Sigmoid colon (tissue), 7 donors: ENCODE data around the gene PRLHR. TPM values are rescaled to one million over a fixed set of nuclear protein-coding genes. Genes with fewer than 3 reads are reported as not detected.

Source experiments
- DNase-seq: peaks from one replicate; pipeline ENCODE4 v3.0.0-alpha.2; 2019
- H3K27ac ChIP-seq, 4 donors: fragments of 200-600 bp; sonication (generic); one replicate each; pipeline ENCODE4 v1.5.1; 2016 to 2019; ENCODE audit warnings: mild to moderate bottlenecking in 1 of 4
- H3K27me3 ChIP-seq, 3 donors: fragments of 200-600 bp; sonication (generic); one replicate each; pipeline ENCODE4 v1.5.1; 2019; ENCODE audit warnings: mild to moderate bottlenecking in 1 of 3
- H3K36me3 ChIP-seq, 4 donors: fragments of 200-600 bp; sonication (generic); one replicate each; pipeline ENCODE4 v1.5.1; 2016 to 2019
- H3K4me1 ChIP-seq, 4 donors: fragments of 200-600 bp; sonication (generic); one replicate each; pipeline ENCODE4 v1.5.1; 2017 to 2019
- H3K4me3 ChIP-seq, 4 donors: fragments of 200-600 bp; sonication (generic); one replicate each; pipeline ENCODE4 v1.5.1; 2017 to 2019; ENCODE audit warnings: mild to moderate bottlenecking in 2 of 4, moderate library complexity in 1 of 4
- H3K9me3 ChIP-seq, 4 donors: fragments of 200-600 bp in 3 of 4; sonication (generic) in 3 of 4; one replicate each; pipeline versions ENCODE4 v1.5.1 to v1.6.1; 2013 to 2019
- CTCF ChIP-seq, 4 experiments: fragments of 450-650 bp in 3 of 4; fragments of 200-600 bp in 1 of 4; IDR thresholded peaks; one replicate each; pipeline ENCODE4 v1.5.1; 2016 to 2019; ENCODE audit warnings: antibody characterized with exemption in 4 of 4, mild to moderate bottlenecking in 3 of 4, moderate library complexity in 2 of 4
- EP300 ChIP-seq, 4 donors: sonication (generic); formaldehyde crosslinking; IDR thresholded peaks; one replicate each; pipeline ENCODE4 v1.6.1; 2017; ENCODE audit warnings: antibody characterized with exemption in 4 of 4
- POLR2A ChIP-seq, 2 donors: fragments of 450-650 bp; IDR thresholded peaks; one replicate each; pipeline ENCODE4 v1.6.1; 2016; ENCODE audit warnings: antibody characterized with exemption in 2 of 2, mild to moderate bottlenecking in 2 of 2, moderate library complexity in 2 of 2
- POLR2AphosphoS5 ChIP-seq, 4 donors: sonication (generic); formaldehyde crosslinking; IDR thresholded peaks; one replicate each; pipeline ENCODE4 v1.6.1; 2017; ENCODE audit warnings: antibody characterized with exemption in 4 of 4
- WGBS, 2 donors: extraction: QIAGEN DNeasy Blood & Tissue Kit; methylation state at CpG; one replicate each; pipeline ENCODE4 v1.1.7; 2013; 5-methylcytosine and 5-hydroxymethylcytosine counted together
- intact Hi-C: fragments of 100-400 bp; cut with DNase I; formaldehyde crosslinking; loops from one replicate; pipeline ENCODE4 v1.15.1; 2023
- polyA plus RNA-seq, 3 donors: library from polyadenylated mRNA; stranded (reverse); fragments of 200-250 nt; gene quantifications; one replicate each; pipeline ENCODE4 v1.2.3, GENCODE V29; 2013
- total RNA-seq, 4 donors: library from RNA; depleted of rRNA; stranded (reverse); fragments of >200 nt; gene quantifications; one replicate each; pipeline ENCODE4 v1.1.0, GENCODE V29; 2016
- donor health status: healthy with polysubstance abuse.
- donor health status: Bipolar disorder and iron deficiency.
- donor health status: healthy.

Gene PRLHR
- total and polyA plus RNA-seq, 7 donors = under 0.01 to 0.49 TPM; not detected in 5

DNA sequence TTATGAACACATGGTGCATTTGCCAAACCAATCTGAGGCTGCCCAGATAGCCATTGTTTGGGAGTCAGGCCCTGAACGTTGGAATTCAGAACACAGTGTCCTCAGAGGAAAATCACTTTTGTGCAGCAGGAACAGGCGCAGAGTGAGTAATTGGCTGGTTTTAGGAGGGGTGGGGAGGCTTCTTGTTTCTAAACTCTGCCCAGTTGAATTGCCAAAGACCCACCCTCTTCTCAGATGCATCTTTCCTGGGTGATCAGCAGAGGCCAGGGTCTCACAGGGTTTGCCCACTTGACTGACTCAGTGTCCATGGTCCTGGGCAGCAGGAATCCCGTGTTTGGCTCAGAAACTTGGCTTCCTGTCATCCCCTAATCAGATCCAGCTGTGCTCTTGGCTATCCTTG lies 24.3 kb downstream of the PRLHR start:
- no peaks in the 10 kb centered on the region for H3K36me3 ChIP-seq
- TF ChIP-seq EP300 (IDR thresholded peaks at IDR 0.05) = peak; percentile 16 to 79 (median 52)
- no peak for TF ChIP-seq POLR2A (IDR thresholded peaks at IDR 0.05)
- no peak for TF ChIP-seq CTCF (IDR thresholded peaks at IDR 0.05)
- peak; percentile 65 to 83 (median 76) for TF ChIP-seq POLR2AphosphoS5 (IDR thresholded peaks at IDR 0.05)
- H3K27me3 ChIP-seq = no peaks in the 10 kb centered on the region
- 49 to 55% methylated on average over 3 of the region's 3 CpGs for WGBS, 2 donors
- no peak overlapping the region for H3K4me3 ChIP-seq
- no peaks in the 10 kb centered on the region for H3K9me3 ChIP-seq
- H3K4me1 ChIP-seq = peaks cover 0 to 51% (median 48%) of the 10 kb centered on the region in 4 donors
- DNase-seq = peak; percentile 87
- H3K27ac ChIP-seq = peak overlapping the region; percentile 65 to 82 (median 78)
- intact Hi-C loops = loop anchor here (5.0 kb wide), 1 partner anchor 56 kb away; no protein-coding TSS in a partner anchor

DNA sequence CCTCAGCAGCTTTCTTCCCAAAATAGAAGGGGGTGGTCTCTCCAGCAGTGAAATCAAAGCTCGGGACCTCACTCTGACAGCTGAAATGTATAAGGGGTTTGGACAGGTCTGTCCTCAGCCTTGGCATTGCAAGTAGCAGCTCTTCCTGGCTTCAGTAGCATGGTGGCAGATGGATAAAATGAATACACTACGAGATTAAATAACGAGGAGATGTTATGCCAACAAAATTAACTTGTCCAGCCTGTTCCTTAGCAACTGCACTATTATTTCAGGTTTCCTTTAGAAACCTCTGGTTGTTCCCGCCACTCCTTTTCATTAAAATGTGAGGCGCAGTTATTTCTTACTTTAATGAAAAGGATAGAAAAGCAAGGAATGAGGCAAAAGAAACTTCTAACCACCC lies 24.9 kb downstream of the PRLHR start:
- Histone ChIP-seq H3K27ac (peak overlapping the region; percentile 65 to 82 (median 78)), H3K27me3 (no peaks in the 10 kb centered on the region), H3K36me3 (no peaks in the 10 kb centered on the region), H3K9me3 (no peaks in the 10 kb centered on the region), H3K4me3 (no peak overlapping the region), H3K4me1 (peaks cover 0 to 55% (median 48%) of the 10 kb centered on the region in 4 donors)
- TF ChIP-seq CTCF (IDR thresholded peaks at IDR 0.05) (no peak), POLR2AphosphoS5 (IDR thresholded peaks at IDR 0.05) (no peak), POLR2A (IDR thresholded peaks at IDR 0.05) (no peak), EP300 (IDR thresholded peaks at IDR 0.05) (no peak)
- intact Hi-C loops = loop anchor here (5.0 kb wide), 1 partner anchor 57 kb away; no protein-coding TSS in a partner anchor
- WGBS, 2 donors = 66 to 76% methylated on average over 5 of the region's 5 CpGs
- no peak for DNase-seq

DNA sequence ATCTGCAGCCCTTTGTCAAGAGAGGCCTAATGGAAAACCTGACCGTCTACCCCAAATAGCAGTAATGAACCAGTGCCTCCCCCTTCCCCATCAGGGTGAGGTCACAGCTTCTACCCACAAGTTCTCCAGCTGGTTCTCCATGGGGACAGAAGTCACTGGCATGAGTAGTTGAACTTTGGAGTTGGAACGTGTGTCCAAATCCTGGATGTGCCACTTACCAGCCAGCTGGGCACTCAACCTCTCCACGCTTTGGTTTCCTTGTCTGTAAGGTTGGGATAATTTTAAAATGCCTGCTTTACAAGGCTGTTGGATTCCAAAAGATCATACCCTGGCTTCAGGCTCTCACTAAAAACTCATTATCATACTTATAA lies 25.6 kb downstream of the PRLHR start:
- Histone ChIP-seq H3K4me3 (no peak overlapping the region), H3K27me3 (no peaks in the 10 kb centered on the region), H3K27ac (peak overlapping the region; percentile 65 to 82 (median 78)), H3K9me3 (no peaks in the 10 kb centered on the region), H3K36me3 (no peaks in the 10 kb centered on the region), H3K4me1 (peaks cover 0 to 55% (median 48%) of the 10 kb centered on the region in 4 donors)
- TF ChIP-seq CTCF (IDR thresholded peaks at IDR 0.05) = no peak
- TF ChIP-seq POLR2A (IDR thresholded peaks at IDR 0.05) = no peak
- no peak for TF ChIP-seq POLR2AphosphoS5 (IDR thresholded peaks at IDR 0.05)
- TF ChIP-seq EP300 (IDR thresholded peaks at IDR 0.05) = no peak
- no peak for DNase-seq
- 71 to 85% methylated on average over 3 of the region's 3 CpGs for WGBS, 2 donors
- intact Hi-C loops = loop anchor here (2.0 to 5.0 kb wide), 4 partner anchors 57 to 457 kb away; partner anchors contain the start of genes FAM204A and NANOS1

DNA sequence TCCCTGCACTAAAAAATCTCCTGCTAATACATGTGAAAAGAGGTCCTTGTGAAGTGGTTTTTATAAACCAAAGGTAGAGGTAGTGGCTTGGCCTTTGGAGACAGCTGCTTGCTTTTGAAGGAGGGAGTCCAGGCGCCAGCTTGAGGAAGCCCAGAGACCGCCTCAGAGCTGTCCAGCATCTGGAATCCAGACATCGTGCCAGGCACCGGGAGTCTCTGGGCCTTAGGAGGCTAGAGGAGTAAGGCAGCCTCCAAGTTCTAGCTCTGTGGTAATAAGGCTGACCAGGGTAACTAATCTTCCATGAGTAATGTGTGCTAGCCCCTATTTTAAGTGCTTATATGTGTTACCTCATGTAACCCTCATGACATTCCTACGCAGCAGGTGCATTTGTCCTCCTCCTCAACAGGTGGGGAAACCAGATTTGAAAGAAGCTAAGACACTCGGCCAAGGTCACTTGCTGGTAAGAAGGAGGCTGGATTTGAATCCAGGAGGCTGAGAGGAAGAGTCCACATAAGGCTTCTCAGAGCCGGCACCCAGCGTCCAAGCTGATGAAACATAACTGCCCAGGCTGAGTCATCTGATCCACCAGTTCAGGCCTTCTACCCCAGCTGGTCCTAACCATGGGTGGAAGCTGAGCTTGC lies 26.1 kb downstream of the PRLHR start:
- H3K4me1 ChIP-seq = peaks cover 0 to 55% (median 54%) of the 10 kb centered on the region in 4 donors
- peak overlapping the region; percentile 65 to 82 (median 78) for H3K27ac ChIP-seq
- H3K9me3 ChIP-seq = no peaks in the 10 kb centered on the region
- H3K36me3 ChIP-seq = no peaks in the 10 kb centered on the region
- WGBS, 2 donors = 89 to 94% methylated on average over 8 of the region's 8 CpGs
- TF ChIP-seq POLR2AphosphoS5 (IDR thresholded peaks at IDR 0.05) = peak in 3 of 4 donors; percentile 29 to 64 (median 52)
- no peak for TF ChIP-seq POLR2A (IDR thresholded peaks at IDR 0.05)
- no peak for TF ChIP-seq CTCF (IDR thresholded peaks at IDR 0.05)
- H3K27me3 ChIP-seq = no peaks in the 10 kb centered on the region
- intact Hi-C loops = loop anchor here (2.0 to 5.0 kb wide), 3 partner anchors 227 to 458 kb away; partner anchors contain the start of genes FAM204A and NANOS1
- no peak for DNase-seq
- H3K4me3 ChIP-seq = no peak overlapping the region
